Stimulated activated CD4-positive, alpha-beta T cell treated with anti-CD3 and anti-CD28 coated beads, TNF-alpha, amount 100 ng/mL, for 48 hours (primary cell): ENCODE results near the gene C16orf95.
"Not testable (repeated sequence)": the region's sequence is repeated elsewhere in the genome, so short reads cannot be mapped to it uniquely, and the experiment has no call there.

Experiments used
- DNase-seq, 3 donors: peaks; one replicate each; pipeline ENCODE4 v3.0.0-alpha.2; 2020; ENCODE audit warnings: low read depth in 3 of 3

Gene C16orf95

GRCh38 chr16:87286839-87287626, 30.2 kb downstream of the C16orf95 start:
- no peak for DNase-seq

- no peak for DNase-seq
These were observed 33.0 kb downstream of the C16orf95 start for GRCh38 chr16:87284183-87284582.

- DNase-seq: no peak
These were observed 38.0 kb downstream of the C16orf95 start for GRCh38 chr16:87279094-87279658.

GRCh38 chr16:87278191-87279093, 38.8 kb downstream of the C16orf95 start:
- peak; percentile 21 to 35 (median 34) for DNase-seq

- no peak for DNase-seq
These were observed 40.3 kb downstream of the C16orf95 start for GRCh38 chr16:87276924-87277323.

- no peak for DNase-seq
These were observed 41.0 kb downstream of the C16orf95 start for GRCh38 chr16:87276091-87276701.

- no peak for DNase-seq
These were observed 42.4 kb downstream of the C16orf95 start for GRCh38 chr16:87274794-87275193.

GRCh38 chr16:87273471-87274030, 43.6 kb downstream of the C16orf95 start:
- no peak for DNase-seq

- DNase-seq: no peak
These were observed 45.9 kb downstream of the C16orf95 start for GRCh38 chr16:87271256-87271655.

GRCh38 chr16:87267566-87267965, 49.6 kb downstream of the C16orf95 start:
- peak in 1 of 3 donors; percentile 1 for DNase-seq

GRCh38 chr16:87266846-87267245, 50.3 kb downstream of the C16orf95 start:
- DNase-seq: no peak

GRCh38 chr16:87265261-87265660, 51.9 kb downstream of the C16orf95 start:
- no peak for DNase-seq

GRCh38 chr16:87264634-87265033, 52.6 kb downstream of the C16orf95 start:
- no peak for DNase-seq

GRCh38 chr16:87263418-87264052, 53.7 kb downstream of the C16orf95 start:
- no peak for DNase-seq

GRCh38 chr16:87259431-87259830, 57.8 kb downstream of the C16orf95 start:
- DNase-seq: no peak

- DNase-seq: not testable (repeated sequence)
These were observed 58.5 kb downstream of the C16orf95 start for GRCh38 chr16:87258653-87259052.

GRCh38 chr16:87255866-87256265, 61.3 kb downstream of the C16orf95 start:
- DNase-seq: no peak

- no peak for DNase-seq
These were observed 62.5 kb downstream of the C16orf95 start for GRCh38 chr16:87254734-87255133.

GRCh38 chr16:87254296-87254695, 62.9 kb downstream of the C16orf95 start:
- DNase-seq: no peak

- DNase-seq: no peak
These were observed 63.7 kb downstream of the C16orf95 start for GRCh38 chr16:87253536-87253935.
